Measurements from ENCODE around the gene NFIX.

The NFIX gene

GRCh38 chr19:12987781-12988180 lies 7.5 kb upstream of the NFIX start:
- DNase-seq (ENCODE audit: low read depth, low spot score): no peak

DNA sequence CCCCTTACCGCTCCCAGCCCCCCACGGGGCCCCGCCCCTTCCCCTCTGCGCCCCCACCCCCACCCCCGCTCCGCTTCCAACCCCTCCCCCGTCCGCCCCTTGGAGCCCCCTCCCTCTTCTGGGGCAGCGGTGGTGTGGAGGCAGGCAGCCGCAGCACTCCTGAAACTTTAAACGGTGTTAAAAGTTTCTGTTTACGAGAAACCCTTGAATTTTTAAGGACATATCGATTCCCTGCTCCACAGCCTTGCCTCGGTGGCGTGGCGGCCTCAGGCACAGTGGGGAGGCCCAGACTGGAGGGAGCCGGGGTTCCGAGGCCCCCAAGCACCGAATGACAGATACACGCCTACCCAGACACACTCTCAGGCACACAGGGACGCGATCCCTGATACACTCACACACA lies 4.8 kb upstream of the NFIX start:
- DNase-seq (ENCODE audit: low read depth, low spot score): no peak

DNA sequence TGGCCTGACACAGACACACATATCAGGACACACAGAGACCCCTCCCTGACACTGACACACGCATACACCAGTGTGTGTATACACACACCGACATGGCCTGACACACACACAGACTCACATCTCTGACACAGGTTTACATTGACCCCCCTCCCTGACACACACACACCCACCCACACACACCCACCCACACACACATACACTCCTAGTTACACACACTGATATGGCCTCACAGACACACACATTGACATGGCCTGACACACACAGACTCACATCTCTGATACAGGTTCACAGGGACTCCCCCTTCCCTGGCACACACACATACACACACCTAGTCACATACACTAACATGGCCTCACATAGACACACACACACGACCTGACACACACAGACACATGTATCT lies 4.4 kb upstream of the NFIX start:
- DNase-seq (ENCODE audit: low read depth, low spot score): no peak

GRCh38 chr19:12991296-12991695 lies 4.0 kb upstream of the NFIX start:
- no peak for DNase-seq (ENCODE audit: low read depth, low spot score)

DNA sequence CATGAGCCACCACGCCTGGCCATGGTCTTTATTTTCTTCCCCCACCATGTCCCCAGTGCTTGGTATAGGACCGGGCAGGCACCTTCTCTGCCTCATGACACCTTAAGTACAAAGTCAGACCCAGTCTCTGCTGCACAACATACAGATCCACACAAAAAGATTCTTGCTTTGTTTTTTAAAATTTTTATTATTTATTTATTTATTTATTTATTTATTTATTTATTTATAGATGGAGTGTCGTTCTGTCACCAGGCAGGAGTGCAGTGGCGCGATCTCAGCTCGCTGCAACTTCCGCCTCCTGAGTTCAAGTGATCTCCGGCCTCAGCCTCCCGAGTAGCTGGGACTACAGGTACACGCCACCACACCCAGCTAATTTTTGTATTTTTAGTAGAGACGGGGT lies 2.5 kb upstream of the NFIX start:
- no peak for DNase-seq (ENCODE audit: low read depth, low spot score)

- no peak for DNase-seq (ENCODE audit: low read depth, low spot score)
These were observed 1.7 kb upstream of the NFIX start for GRCh38 chr19:12993562-12993961.

DNA sequence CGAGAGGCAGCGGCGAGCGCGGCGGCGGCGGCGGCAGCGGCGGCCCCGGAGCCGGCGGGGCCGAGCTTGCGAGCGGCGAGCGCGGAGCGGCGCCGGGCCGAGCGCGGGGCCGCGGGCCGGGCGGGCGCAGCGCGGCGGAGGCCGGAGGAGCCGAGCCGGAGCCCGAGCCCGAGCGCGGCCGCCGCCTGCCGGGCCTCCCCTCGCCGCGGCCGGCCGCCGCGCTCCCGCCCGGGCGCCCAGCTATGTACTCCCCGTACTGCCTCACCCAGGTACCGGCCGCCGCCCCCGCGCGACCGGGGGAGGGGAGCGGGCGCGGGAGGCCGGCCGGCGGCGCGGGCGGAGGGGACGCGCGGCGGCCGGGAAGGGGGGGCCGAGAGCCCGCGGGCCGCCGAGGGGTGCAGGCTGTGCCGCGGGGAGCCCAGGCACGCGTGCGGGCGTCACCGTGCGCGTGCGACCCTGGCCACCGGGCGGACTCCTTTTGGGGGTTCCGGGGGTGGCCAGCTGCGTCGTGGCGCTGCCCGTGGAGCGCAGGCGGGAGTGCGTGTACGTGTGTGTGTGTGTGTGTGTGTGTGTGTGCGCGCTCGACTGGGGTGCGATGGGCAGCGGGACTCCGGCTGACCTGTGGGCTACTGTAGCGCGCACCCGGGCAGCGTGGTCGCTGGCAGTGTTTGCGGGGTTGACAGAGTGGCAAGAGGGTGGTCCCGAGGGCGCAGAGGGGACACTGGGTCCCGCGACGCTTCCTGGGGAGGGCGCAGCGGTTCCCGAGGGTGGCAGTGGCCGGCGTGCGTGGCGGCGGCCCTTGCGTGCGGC lies 526 bp downstream of the NFIX start:
- DNase-seq (ENCODE audit: low read depth, low spot score): no peak

GRCh38 chr19:12996406-12997094 lies 1.3 kb downstream of the NFIX start:
- DNase-seq (ENCODE audit: low read depth, low spot score): no peak

- DNase-seq (ENCODE audit: low read depth, low spot score): no peak
These were observed 2.1 kb downstream of the NFIX start for GRCh38 chr19:12997179-12997966.

GRCh38 chr19:12997967-12998940 lies 3.0 kb downstream of the NFIX start:
- no peak for DNase-seq (ENCODE audit: low read depth, low spot score)

- DNase-seq (ENCODE audit: low read depth, low spot score): no peak
These were observed 5.9 kb downstream of the NFIX start for GRCh38 chr19:13001166-13001501.

GRCh38 chr19:13001502-13002165 lies 6.4 kb downstream of the NFIX start:
- DNase-seq (ENCODE audit: low read depth, low spot score): no peak

GRCh38 chr19:13002166-13002898 lies 7.1 kb downstream of the NFIX start:
- DNase-seq (ENCODE audit: low read depth, low spot score): no peak

GRCh38 chr19:13003081-13003480 lies 7.8 kb downstream of the NFIX start:
- no peak for DNase-seq (ENCODE audit: low read depth, low spot score)

DNA sequence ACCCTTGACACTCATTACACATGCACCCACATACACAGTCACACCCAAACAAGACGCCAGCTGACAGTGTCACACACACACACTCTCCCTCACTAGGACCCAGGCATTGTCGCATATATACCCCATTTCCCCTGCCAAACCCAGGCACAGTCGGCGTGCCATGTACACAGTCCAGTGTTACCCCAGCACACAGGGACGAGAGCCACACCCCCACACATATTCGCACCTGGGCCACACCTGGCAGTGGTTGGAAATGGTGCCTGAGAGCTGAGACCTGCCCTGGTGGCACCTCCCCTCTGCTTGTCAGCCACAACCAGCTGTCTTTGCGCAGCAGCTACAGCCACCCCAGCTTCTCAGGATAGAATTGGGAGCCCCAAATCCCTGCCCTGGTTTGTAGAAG lies 9.0 kb downstream of the NFIX start:
- DNase-seq (ENCODE audit: low read depth, low spot score): no peak

- no peak for DNase-seq (ENCODE audit: low read depth, low spot score)
These were observed 10.0 kb downstream of the NFIX start for GRCh38 chr19:13005253-13005652.

DNA sequence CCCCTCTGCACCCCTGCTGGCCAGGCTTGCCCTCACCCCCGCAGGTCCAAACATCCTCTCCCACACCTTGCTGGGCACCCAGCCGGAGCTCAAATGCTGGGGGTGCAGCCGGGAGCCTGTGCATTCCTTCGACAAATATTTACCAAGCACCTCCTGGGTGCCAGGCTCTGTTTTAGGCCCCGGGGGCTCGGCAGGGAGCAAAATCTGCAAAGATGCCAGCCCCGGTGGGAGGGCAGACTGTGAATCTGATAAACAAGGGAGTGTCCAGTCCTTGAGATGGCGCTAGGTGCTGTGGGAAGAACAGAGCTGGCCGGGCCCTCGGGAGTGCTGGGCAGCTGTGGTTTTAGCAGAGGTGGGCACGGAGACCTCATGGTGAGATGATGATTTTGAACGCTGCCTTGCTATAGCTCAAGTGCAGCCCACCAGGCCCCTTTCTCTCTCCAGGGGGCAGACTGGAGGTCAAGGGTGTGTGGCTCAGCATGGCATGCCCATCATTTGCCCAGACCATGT lies 10.6 kb downstream of the NFIX start:
- no peak for DNase-seq (ENCODE audit: low read depth, low spot score)

DNA sequence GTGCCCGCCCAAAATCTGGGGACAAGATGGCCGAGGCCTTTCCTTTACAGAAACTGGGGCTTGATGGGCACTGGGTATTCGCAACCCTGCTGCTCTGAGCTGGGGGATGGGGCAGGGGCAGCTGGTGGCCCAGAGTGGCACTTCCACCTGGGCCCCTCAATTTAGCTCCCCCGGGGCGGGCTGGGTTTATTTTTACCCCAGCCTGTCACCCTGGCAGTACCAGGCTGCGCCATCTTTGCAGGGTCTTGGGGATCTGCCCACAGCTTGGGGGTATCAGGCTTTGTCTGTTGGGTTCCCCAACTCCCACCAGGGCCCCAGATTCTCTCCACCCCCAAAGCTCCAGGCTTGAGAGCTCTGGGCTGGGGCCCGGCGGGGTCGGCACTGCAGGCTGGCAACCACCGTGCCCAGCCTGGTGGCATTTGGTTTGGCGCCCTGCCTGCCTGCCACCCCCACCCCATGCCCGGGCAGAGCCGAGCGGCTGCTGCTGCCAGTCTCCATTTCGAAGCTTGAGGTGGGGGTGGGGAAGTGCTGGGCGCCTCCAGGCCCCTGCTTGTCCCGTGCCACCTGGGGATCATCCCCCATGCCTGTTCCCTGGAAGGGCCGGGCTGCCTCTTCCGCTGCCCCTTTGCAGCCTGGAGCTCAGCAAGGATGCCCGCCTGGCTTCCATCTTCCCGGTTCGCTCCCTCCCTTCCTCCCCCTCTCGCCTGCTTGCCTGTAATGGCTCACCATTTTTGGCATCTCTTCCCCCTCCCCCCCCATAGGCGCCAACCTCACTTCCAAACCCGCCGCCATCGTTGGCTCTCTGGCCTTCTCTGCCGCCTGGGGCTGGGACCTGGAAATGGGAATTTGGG lies 11.4 kb downstream of the NFIX start:
- DNase-seq (ENCODE audit: low read depth, low spot score): no peak
